Endothelial cell (in vitro differentiated cells): Measurements from ENCODE around the gene DNAJB8. TPM values are rescaled to one million over a fixed set of nuclear protein-coding genes. Genes with fewer than 3 reads are reported as not detected.

Experiments
- DNase-seq: peaks from one replicate; pipeline ENCODE4 v3.0.0; 2021; ENCODE audit warnings: low spot score
- H3K27ac Mint-ChIP-seq: one replicate; pipeline ENCODE4 v1.8.0; 2021; ENCODE audit warnings: mixed read lengths, inconsistent platforms; ENCODE audit not compliant: unreplicated experiment
- H3K27me3 Mint-ChIP-seq: one replicate; pipeline ENCODE4 v1.8.0; 2021; ENCODE audit warnings: mild to moderate bottlenecking, moderate library complexity, mixed read lengths, inconsistent platforms; ENCODE audit not compliant: unreplicated experiment
- H3K36me3 Mint-ChIP-seq: one replicate; pipeline ENCODE4 v1.8.0; 2021; ENCODE audit warnings: mild to moderate bottlenecking, low read depth, mixed read lengths, inconsistent platforms; ENCODE audit not compliant: unreplicated experiment
- H3K4me1 Mint-ChIP-seq: one replicate; pipeline ENCODE4 v1.8.0; 2021; ENCODE audit warnings: mild to moderate bottlenecking, mixed read lengths, inconsistent platforms; ENCODE audit not compliant: unreplicated experiment
- H3K4me3 Mint-ChIP-seq: one replicate; pipeline ENCODE4 v1.8.0; 2021; ENCODE audit warnings: mild to moderate bottlenecking, mixed read lengths, inconsistent platforms; ENCODE audit not compliant: unreplicated experiment
- H3K9me3 Mint-ChIP-seq: one replicate; pipeline ENCODE4 v1.8.0; 2021; ENCODE audit warnings: mixed read lengths, inconsistent platforms; ENCODE audit not compliant: unreplicated experiment
- CTCF ChIP-seq: fragments of 200-600 bp; sonication (generic); IDR thresholded peaks from one replicate; pipeline ENCODE4 v1.5.0; 2021; ENCODE audit warnings: antibody characterized with exemption; ENCODE audit not compliant: unreplicated experiment
- total RNA-seq: library from RNA; stranded (reverse); fragmentation: NEBNext Ultra II Directional; extraction: Animal tissue kit (Norgen Biotek cat#: 25700); gene quantifications from one replicate; pipeline ENCODE4 v1.2.1, GENCODE V29; 2021; ENCODE audit not compliant: unreplicated experiment

DNAJB8 gene
- total RNA-seq, 1 donor from 2014 or later = not detected

- Mint-ChIP-seq H3K27me3 (peaks cover 20% of the 10 kb centered on the region), H3K9me3 (no peaks in the 10 kb centered on the region)
These were observed 40.4 kb downstream of the DNAJB8 start for GRCh38 chr3:128426128-128426921.

GRCh38 chr3:128425846-128426127, 40.9 kb downstream of the DNAJB8 start:
- Mint-ChIP-seq H3K27me3 (peaks cover 16% of the 10 kb centered on the region), H3K9me3 (no peaks in the 10 kb centered on the region), H3K27ac (no peak overlapping the region), H3K4me3 (no peak overlapping the region), H3K4me1 (no peaks in the 10 kb centered on the region), H3K36me3 (no peaks in the 10 kb centered on the region)
- TF ChIP-seq CTCF = no peak
- no peak for DNase-seq

More at GRCh38 chr3:128426128-128426921, 40.4 kb downstream of the DNAJB8 start:
- H3K4me1 Mint-ChIP-seq = no peaks in the 10 kb centered on the region
- no peak overlapping the region for H3K4me3 Mint-ChIP-seq
- H3K36me3 Mint-ChIP-seq = peaks cover under 1% of the 10 kb centered on the region
- TF ChIP-seq CTCF = peak; percentile 96
- peak; percentile 84 for DNase-seq
- H3K27ac Mint-ChIP-seq = no peak overlapping the region

DNA sequence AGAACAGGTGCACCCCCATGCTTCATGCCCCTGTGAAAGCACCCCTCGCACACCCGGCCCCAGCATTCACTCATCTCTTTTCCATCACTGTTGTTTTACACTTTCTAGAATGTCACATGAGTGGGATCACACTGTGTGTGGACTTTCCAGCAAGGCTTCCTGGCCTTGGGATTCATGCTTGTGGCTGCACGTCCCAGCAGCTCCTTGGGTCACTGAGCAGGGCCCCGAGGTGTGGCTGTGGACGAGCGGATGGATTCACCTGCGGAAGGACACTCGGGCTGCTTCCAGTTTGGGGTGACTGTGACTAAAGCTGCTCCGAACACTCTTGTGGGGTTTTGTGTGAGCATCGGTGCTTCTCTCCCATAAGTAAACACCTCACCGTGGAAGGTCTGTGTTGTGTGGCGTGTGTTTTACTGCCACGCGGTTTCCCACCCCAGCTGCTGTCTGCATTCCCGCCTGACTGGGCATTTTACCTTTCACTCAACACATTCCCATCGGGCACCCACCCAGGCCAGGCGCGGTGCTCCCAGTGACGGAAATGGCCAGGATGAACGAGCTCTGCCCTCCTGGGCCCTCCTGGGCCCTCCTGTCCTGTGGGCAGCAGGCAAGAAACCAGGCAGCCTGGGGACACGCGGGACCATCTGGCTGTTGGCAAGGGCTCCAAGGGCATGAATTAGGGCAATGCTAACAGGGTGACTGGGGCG, 41.4 kb downstream of the DNAJB8 start:
- TF ChIP-seq CTCF = no peak
- H3K36me3 Mint-ChIP-seq = no peaks in the 10 kb centered on the region
- DNase-seq = no peak
- H3K27ac Mint-ChIP-seq = no peak overlapping the region
- H3K9me3 Mint-ChIP-seq = no peaks in the 10 kb centered on the region
- H3K27me3 Mint-ChIP-seq = peaks cover 16% of the 10 kb centered on the region
- H3K4me1 Mint-ChIP-seq = no peaks in the 10 kb centered on the region
- peak overlapping the region; percentile 4 for H3K4me3 Mint-ChIP-seq

GRCh38 chr3:128424508-128425069, 42.1 kb downstream of the DNAJB8 start:
- peaks cover 3% of the 10 kb centered on the region for H3K36me3 Mint-ChIP-seq
- H3K9me3 Mint-ChIP-seq = no peaks in the 10 kb centered on the region
- DNase-seq = no peak
- H3K4me1 Mint-ChIP-seq = no peaks in the 10 kb centered on the region
- TF ChIP-seq CTCF = no peak
- peaks cover 18% of the 10 kb centered on the region for H3K27me3 Mint-ChIP-seq
- H3K4me3 Mint-ChIP-seq = no peak overlapping the region
- H3K27ac Mint-ChIP-seq = no peak overlapping the region
